GM19463 (cell line): ENCODE measurements around the gene MUC20.
"Not testable (repeated sequence)": the region's sequence is repeated elsewhere in the genome, so short reads cannot be mapped to it uniquely, and the experiment has no call there.

ENCODE experiments used
- ATAC-seq: cut with Tn5 transposase; IDR thresholded peaks from one replicate; pipeline ENCODE4 v1.9.1; 2021; ENCODE audit warnings: mild to moderate bottlenecking, moderate library complexity; ENCODE audit not compliant: unreplicated experiment

MUC20 gene

DNA sequence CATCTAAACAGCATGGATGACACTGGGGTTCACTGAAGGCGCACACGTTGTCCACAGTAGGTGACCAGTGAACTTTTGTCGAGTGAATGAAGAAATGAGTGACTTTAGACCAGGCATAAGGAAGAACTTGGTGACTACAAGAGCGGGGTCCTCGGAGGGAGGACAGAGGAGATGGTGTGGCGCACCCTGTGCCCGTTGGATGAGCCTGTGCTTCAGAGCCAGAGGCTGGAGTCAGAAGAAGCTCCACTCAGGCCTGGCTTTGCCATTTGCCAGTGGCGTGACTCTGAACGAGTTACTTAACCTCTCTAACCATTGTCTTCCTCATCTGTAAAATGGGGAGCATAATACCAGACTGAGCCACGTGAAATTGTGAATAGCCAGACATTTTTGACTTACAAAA, 48.8 kb downstream of the MUC20 start:
- no peak for ATAC-seq

DNA sequence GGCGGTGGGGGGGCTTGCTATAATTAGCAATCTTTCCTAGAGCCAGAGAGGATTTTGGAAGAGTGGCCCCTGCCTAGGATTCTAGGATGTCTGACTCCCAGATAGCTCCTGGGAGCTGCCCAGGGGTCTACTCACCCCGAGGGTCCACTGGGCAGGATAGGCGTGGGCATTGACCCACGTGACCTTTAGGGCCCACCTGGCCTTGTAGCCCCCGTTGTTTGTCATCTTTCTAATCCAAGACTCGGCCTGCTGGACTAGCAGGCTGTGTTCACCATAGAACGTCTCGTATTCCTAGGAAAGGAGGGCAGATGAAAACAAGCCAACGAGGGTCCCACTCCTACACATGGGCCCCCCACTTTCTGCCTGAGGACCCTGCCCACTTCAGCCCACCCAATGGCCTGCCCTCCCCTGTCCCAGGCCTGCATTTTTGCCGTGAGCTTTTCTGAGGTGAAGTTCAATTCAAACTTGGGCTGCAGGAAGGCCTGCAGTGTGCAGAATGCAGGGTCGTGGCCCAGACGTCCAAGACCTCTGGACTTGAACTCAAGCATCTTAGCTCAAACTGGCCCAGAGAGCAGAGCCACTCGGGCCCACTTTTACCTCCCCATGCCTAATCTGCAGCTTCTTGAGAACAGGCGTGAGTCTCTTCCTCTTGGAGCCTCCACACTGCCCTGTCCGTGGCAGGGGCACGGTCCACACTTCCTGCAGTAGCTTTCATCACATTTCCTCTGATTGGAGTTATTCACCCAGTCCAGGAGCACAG, 49.5 kb downstream of the MUC20 start:
- no peak for ATAC-seq

DNA sequence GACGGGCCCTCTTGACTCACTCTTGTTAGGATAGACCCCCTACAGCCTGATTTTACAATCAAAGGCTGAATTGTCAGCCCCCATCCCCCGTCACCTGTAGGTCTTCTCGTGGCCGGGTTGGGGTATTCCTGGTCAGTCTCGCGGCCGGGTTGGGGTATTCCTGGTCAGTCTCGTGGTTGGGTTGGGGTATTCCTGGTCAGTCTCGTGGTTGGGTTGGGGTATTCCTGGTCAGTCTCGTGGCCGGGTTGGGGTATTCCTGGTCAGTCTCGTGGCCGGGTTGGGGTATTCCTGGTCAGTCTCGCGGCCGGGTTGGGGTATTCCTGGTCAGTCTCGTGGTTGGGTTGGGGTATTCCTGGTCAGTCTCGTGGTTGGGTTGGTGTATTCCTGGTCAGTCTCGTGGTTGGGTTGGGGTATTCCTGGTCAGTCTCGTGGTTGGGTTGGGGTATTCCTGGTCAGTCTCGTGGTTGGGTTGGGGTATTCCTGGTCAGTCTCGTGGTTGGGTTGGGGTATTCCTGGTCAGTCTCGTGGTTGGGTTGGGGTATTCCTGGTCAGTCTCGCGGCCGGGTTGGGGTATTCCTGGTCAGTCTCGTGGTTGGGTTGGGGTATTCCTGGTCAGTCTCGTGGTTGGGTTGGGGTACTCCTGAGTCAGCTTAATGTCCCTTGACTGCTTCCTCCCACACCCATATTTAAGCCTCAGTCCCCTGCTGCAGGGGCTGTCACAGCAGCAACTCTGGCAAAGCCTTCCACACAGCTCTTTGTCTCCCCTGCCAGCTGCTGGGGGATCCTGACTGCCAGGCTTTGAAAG, 50.3 kb downstream of the MUC20 start:
- ATAC-seq = not testable (repeated sequence)

DNA sequence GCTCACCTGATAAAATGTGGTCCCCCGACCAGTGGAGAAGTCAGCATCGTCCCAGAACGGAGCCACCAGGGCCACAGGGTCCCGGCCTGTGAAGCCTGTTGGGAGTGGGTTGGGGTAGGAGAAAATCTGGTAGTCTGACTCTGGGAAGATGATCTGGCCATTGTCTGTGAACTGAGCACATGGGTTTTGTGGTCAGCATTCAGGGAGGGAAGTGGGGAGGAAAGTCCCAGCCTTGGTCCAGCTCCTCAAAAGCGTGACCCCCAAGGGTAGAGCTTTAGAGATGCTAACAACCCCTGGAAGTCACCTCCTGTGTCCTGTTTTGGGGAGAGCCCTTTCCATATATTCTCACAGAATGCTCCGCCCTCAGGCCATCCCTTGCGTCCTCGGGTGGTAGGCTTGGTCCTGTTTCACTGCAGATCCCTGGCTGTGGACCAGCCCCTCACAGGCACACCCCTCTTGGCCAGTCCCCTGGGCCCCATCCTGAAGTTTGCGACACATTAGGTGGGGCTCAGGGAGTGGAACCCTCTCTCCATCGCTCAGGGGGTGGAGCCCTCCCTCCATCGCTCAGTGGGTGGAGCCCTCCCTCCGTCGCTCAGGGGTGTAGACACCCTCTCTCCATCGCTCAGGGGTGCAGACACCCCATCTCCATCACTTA, 51.0 kb downstream of the MUC20 start:
- ATAC-seq = no peak

DNA sequence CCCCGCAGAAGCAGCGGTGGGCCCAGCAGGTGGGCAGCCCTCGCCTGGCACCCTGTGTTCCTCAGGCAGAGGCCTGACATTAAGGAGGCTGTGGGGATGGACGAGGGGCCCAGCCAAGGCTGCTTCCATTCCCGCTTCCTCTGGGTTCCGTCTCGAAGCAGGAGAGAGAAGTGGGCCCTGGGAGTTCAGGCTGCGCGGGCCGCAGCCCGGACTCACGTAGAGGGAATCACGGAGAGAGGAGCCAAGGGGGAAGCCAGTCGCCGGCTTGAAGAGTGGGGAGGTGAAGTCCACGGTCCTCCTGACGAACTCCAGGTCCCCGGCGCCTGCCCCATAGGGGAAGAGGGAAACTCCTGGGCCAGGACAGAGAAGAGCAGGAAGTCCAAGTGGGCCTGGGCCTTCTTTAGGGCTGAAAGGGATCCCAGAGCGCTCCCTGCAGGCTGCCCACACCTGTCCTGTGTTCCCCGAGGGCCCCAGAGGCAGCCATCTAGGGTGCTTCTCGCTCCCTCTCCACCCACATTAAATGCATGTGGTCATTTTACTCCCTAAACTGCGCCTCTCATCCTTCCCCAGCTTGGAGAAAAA, 53.3 kb downstream of the MUC20 start:
- ATAC-seq = no peak

DNA sequence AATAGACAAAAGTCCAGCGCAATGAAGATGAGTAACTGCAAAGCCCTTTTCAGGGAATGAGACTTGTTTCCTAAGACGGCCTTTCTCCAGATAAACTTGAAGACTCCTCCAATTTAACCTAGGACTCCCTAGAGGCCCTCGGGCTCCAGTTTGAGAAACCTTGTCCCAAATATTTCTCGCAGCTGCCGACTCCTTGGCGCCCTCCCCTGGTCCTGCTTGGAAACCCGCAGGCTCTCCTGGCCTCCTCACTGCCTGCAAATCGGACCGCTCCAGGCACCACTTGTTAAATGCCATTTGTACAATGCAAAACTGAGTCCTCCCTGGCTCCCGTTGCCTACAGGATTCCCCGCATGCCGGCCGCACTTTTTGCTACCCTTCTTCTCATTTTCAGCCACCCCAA, 54.1 kb downstream of the MUC20 start:
- no peak for ATAC-seq

DNA sequence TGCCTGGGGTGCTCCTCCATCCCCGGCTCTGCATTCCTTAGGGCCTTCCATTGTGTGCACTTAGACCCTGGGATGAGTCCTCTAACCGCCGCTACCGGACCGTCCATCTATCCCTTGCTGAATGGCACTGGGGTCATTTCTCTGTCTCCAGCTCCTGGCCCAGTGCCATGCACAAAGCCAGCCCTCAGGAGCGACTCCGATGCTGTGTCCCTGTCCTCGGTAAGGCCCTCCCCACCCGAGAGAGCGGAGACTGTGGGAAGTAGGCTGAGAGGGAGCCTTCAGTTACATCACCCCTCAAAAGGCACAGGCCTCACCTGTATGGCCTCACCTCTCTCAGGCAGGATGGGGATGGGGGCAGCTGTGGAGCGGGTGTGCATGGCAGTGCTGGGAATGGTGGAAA, 57.2 kb downstream of the MUC20 start:
- no peak for ATAC-seq

DNA sequence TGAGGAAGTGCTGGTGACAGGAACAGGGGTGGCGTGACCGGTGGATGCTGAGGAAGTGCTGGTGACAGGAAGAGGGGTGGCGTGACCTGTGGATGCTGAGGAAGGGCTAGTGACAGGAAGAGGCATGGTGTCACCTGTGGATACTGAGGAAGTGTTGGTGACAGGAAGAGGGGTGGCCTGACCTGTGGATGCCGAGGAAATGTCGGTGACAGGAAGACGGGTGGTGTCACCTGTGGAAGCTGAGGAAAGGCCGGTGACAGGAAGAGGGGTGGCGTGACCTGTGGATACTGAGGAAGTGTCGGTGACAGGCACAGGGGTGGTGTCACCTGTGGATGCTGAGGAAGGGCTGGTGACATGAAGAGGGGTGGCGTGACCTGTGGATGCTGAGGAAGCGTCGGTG, 60.5 kb downstream of the MUC20 start:
- ATAC-seq = not testable (repeated sequence)
